Upper lobe of right lung (tissue), 1 donor: Measurements from ENCODE around the gene ETNK2. TPM values are rescaled to one million over a fixed set of nuclear protein-coding genes. Genes with fewer than 3 reads are reported as not detected.
"Not testable (repeated sequence)": the region's sequence is repeated elsewhere in the genome, so short reads cannot be mapped to it uniquely, and the experiment has no call there.

ENCODE experiments used
- ATAC-seq: fragments of 200-7000 bp; cut with Tn5 transposase; one replicate; pipeline ENCODE4 v1.9.1; 2020; ENCODE audit warnings: mild to moderate bottlenecking, moderate library complexity
- DNase-seq: peaks from one replicate; pipeline ENCODE4 v3.0.0-alpha.2; 2020
- H3K27ac ChIP-seq: fragments of 200-600 bp; one replicate; pipeline ENCODE4 v1.8.0; 2022
- H3K27me3 ChIP-seq: fragments of 200-600 bp; one replicate; pipeline ENCODE4 v1.8.0; 2022; ENCODE audit warnings: mild to moderate bottlenecking
- H3K36me3 ChIP-seq: fragments of 200-600 bp; one replicate; pipeline ENCODE4 v1.8.0; 2022
- H3K4me1 ChIP-seq: fragments of 200-600 bp; one replicate; pipeline ENCODE4 v1.8.0; 2022
- H3K4me3 ChIP-seq: fragments of 200-600 bp; one replicate; pipeline ENCODE4 v1.8.0; 2022; ENCODE audit warnings: mild to moderate bottlenecking
- H3K9me3 ChIP-seq: fragments of 200-600 bp; one replicate; pipeline ENCODE4 v1.8.0; 2022
- intact Hi-C: fragments of 100-400 bp; cut with DNase I; formaldehyde crosslinking; loops from one replicate; pipeline ENCODE4 v1.11.0; 2022
- total RNA-seq: library from RNA; stranded (reverse); fragmentation: NEBNext Ultra II Directional; extraction: Animal tissue kit (Norgen Biotek cat#: 25700); gene quantifications from one replicate; pipeline ENCODE4 v1.2.1, GENCODE V29; 2021
- TF ChIP-seq, protein P1 (sequence below): fragments of 200-600 bp; IDR thresholded peaks from one replicate; pipeline ENCODE4 v1.8.0; 2022; ENCODE audit warnings: antibody characterized with exemption
- donor health status: DM: no; HTN: yes; CAD: no; lungs with severe emphysema.

ETNK2 gene
- total RNA-seq, 1 donor from 2014 or later: 3.6 TPM

DNA sequence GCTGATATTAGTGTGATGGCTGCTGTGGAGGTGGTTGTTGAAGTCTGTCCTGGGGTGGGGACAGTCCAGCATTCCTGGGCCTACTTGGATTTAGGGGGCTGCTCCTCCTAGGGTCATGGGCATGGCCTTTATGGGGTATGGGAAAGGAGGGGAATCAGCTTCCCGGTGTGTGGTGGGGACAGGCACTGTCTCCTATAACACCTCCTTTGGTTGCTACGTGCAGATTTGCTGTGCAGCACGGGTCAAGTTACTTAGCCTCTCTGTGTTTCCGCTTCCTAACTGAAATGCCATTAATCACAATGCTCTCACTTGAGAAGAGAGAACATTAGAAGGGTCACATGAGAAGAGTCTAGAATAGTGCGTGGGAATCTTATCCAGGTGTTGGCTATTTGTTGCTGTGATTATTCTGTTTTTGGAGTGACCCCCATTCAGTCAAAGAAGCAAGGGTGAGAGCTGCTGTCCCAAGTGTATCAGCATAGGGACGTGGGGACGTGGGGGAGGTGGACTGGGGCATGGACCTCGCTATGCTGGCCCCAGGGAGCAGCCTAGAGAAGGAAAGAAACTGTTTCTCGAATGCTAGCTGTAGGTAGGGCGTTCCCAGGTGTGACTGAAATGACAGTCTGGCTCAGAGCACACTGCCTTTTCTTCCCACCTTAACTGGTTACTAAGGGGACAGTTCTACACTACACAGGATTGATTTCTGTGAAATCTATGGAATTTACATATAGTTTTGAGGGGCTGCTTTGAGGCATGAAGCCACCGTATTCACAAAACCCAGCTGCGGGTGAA is 59.0 kb downstream of the ETNK2 start:
- Histone ChIP-seq H3K4me3 (no peak overlapping the region), H3K36me3 (no peaks in the 10 kb centered on the region), H3K4me1 (peaks cover 59% of the 10 kb centered on the region), H3K27me3 (no peaks in the 10 kb centered on the region), H3K9me3 (no peaks in the 10 kb centered on the region), H3K27ac (peak overlapping the region; percentile 58)
- TF ChIP-seq, protein P1, sequence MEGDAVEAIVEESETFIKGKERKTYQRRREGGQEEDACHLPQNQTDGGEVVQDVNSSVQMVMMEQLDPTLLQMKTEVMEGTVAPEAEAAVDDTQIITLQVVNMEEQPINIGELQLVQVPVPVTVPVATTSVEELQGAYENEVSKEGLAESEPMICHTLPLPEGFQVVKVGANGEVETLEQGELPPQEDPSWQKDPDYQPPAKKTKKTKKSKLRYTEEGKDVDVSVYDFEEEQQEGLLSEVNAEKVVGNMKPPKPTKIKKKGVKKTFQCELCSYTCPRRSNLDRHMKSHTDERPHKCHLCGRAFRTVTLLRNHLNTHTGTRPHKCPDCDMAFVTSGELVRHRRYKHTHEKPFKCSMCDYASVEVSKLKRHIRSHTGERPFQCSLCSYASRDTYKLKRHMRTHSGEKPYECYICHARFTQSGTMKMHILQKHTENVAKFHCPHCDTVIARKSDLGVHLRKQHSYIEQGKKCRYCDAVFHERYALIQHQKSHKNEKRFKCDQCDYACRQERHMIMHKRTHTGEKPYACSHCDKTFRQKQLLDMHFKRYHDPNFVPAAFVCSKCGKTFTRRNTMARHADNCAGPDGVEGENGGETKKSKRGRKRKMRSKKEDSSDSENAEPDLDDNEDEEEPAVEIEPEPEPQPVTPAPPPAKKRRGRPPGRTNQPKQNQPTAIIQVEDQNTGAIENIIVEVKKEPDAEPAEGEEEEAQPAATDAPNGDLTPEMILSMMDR: no peak
- no peak for ATAC-seq
- intact Hi-C loops: no loop called here
- no peak for DNase-seq

DNA sequence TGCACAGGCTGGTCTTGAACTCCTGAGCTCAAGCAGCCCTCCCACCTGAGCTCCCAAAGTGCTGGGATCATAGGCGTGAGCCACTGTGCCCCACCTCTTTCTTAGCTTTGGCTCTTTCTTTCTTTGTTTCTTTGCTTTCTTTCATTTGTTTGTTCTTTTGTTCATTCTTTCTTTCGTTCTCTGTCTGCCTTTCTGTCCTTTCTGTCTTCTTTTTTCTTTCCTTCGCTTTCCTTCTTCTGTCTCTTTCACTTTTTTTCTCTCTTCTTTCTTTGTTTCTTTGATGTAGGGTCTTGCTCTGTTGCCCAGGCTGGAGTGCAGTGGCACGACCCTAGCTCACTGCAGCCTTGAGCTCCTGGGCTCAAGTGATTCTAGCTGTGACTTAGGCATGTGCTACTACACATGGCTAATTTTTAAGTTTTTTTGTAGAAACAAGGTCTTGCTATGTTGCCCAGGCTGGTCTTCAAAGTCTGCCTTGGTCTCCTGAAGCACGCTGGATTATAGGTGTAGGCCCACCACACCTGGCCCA is 60.0 kb downstream of the ETNK2 start:
- no peak for ATAC-seq
- TF ChIP-seq, protein P1: no peak

DNA sequence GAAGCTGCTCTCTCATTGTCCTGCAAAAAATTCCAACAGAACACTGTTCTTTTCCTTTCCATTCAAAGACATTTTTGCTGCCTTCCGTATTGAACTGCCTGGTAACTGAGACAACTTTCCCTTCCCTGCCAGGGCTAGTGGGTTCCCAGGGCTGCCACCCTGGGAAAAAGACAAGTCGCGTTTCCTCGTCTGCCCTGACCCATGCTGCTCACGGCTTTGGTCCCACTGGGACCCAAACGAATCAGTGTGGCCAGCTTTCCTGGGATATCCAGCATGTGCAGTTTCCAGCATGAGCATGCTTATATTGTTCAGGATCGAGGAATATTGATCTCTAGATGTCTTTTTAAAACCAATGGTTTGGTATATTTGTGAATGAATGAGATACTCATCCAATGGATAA is 60.8 kb downstream of the ETNK2 start:
- intact Hi-C loops: no loop called here
- ATAC-seq (no peak), DNase-seq (no peak)
- peaks cover 76% of the 10 kb centered on the region for H3K4me1 ChIP-seq
- H3K27me3 ChIP-seq: no peaks in the 10 kb centered on the region
- TF ChIP-seq, protein P1: no peak
- no peak overlapping the region for H3K4me3 ChIP-seq
- no peaks in the 10 kb centered on the region for H3K36me3 ChIP-seq
- H3K9me3 ChIP-seq: no peaks in the 10 kb centered on the region
- peak overlapping the region; percentile 6 for H3K27ac ChIP-seq

More for the DNA sequence above, 60.0 kb downstream of the ETNK2 start:
- DNase-seq: no peak
- Histone ChIP-seq H3K36me3 (no peaks in the 10 kb centered on the region), H3K4me1 (peaks cover 69% of the 10 kb centered on the region), H3K27ac (no peak overlapping the region), H3K4me3 (no peak overlapping the region), H3K27me3 (no peaks in the 10 kb centered on the region), H3K9me3 (no peaks in the 10 kb centered on the region)
- intact Hi-C loops: no loop called here

DNA sequence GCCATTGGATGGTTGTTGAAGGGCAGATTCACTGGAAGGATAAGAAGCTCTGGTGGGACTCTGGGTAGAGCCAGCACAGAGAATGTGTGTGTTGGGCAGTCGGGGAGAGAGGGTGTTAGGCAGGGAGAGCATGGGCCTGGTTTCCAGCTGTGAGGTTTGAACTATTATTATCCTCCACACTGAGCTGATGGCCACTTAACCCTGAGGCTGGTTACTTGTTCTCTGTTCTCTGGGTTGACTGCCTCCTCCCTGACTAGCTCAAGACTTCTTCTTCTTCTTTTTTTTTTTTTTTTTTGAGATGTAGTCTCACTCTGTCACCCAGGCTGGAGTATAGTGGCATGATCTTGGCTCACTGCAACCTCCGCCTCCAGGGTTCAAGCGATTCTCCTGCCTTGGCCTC is 61.7 kb downstream of the ETNK2 start:
- intact Hi-C loops, ATAC-seq, H3K27me3 ChIP-seq, H3K36me3 ChIP-seq, H3K9me3 ChIP-seq, DNase-seq, H3K4me3 ChIP-seq: not testable (repeated sequence)
- peak overlapping the region; percentile 65 for H3K27ac ChIP-seq
- peaks cover 86% of the 10 kb centered on the region for H3K4me1 ChIP-seq

DNA sequence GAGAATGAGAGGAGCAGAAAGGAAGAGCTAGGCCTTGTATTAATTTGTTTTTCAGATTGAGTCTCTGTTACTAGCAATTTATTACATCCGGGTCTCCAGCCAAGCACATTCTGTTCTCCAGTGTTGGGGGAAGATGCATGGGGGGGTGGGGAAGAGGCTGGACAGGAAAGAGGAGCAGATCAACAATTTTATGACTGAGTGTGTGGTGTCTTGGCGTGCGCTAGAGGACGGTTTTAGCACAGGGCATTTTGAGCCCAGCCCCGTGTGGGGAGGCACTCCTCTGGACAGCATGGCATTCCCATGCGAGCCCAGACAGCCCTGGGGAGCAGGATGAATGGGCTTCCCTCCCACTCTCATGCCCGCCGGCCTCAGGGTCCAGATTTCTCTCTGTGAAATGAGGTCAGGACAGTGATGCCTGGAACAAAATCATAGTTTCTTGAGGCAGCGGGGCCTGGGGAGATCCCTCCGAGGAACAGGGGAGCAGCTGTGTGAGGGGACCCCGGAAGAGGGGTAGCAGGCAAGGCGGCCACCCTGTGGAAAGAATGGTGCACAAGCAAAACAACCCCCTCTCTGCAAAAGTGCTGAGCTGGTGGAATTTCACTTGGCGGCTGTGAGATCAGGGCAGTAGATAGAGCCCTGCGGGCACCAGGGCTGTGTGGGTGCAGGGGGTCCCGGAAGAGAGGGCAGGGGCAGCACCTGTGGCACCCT is 62.6 kb downstream of the ETNK2 start:
- H3K27ac ChIP-seq: peak overlapping the region; percentile 91
- H3K36me3 ChIP-seq: no peaks in the 10 kb centered on the region
- intact Hi-C loops: no loop called here
- H3K9me3 ChIP-seq: no peaks in the 10 kb centered on the region
- H3K4me1 ChIP-seq: peaks cover 90% of the 10 kb centered on the region
- peak; percentile 49 for ATAC-seq
- TF ChIP-seq, protein P1: no peak
- no peaks in the 10 kb centered on the region for H3K27me3 ChIP-seq
- H3K4me3 ChIP-seq: peak overlapping the region; percentile 0
- DNase-seq: no peak

DNA sequence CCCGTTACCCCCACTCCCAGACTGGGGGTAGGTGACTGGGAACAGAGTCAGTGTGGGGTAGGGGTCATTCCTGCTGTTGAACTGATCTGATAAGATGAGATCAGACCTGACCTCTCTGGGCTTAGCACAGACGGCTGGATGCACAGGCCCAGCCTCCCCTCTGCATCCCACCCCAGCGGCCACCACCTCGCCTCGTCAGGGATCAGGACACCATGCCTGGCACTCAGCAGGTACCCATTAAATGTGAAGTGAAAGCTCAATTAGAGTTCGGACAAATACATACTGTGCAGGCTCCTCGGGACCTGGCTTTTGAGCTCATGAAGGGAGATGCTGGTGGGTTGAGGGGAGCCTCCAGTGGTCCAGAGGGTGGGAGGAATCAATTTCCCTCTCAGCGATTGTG is 63.2 kb downstream of the ETNK2 start:
- no peaks in the 10 kb centered on the region for H3K36me3 ChIP-seq
- no peaks in the 10 kb centered on the region for H3K27me3 ChIP-seq
- DNase-seq: no peak
- intact Hi-C loops: no loop called here
- peaks cover 90% of the 10 kb centered on the region for H3K4me1 ChIP-seq
- H3K4me3 ChIP-seq: peak overlapping the region; percentile 14
- no peaks in the 10 kb centered on the region for H3K9me3 ChIP-seq
- TF ChIP-seq, protein P1: no peak
- peak overlapping the region; percentile 91 for H3K27ac ChIP-seq
- ATAC-seq: no peak
